SK-N-SH treated with all-trans-retinoic acid at 6 μM for 48 hours (cell line): ENCODE measurements around the gene RNF212B.

ENCODE experiments used
- ARNTL ChIP-seq: fragments of 450-650 bp; formaldehyde crosslinking; IDR thresholded peaks from 2 replicates; pipeline ENCODE4 v1.5.0; 2020; ENCODE audit warnings: low read depth, mild to moderate bottlenecking, moderate library complexity, borderline replicate concordance
- CREB5 ChIP-seq: fragments of 250-450 bp; sonication (Bioruptor Pico); IDR thresholded peaks from 2 replicates; pipeline ENCODE4 v1.5.1; 2020; ENCODE audit warnings: low read depth, mild to moderate bottlenecking, moderate library complexity
- ESRRG ChIP-seq: fragments of 250-450 bp; sonication (Bioruptor Pico); IDR thresholded peaks from 2 replicates; pipeline ENCODE4 v1.6.1; 2021; ENCODE audit warnings: mild to moderate bottlenecking
- SNAI2 ChIP-seq: fragments of 250-450 bp; sonication (Bioruptor Pico); IDR thresholded peaks from 2 replicates; pipeline ENCODE4 v1.5.0; 2020; ENCODE audit warnings: mild to moderate bottlenecking, moderate library complexity
- TCF4 ChIP-seq: fragments of 250-450 bp; sonication (Bioruptor Pico); IDR thresholded peaks from 2 replicates; pipeline ENCODE4 v1.8.0; 2021; ENCODE audit warnings: mild to moderate bottlenecking, moderate library complexity, borderline replicate concordance
- TOX ChIP-seq: fragments of 250-450 bp; sonication (Bioruptor Pico); IDR thresholded peaks from 2 replicates; pipeline ENCODE4 v1.8.0; 2021; ENCODE audit warnings: mild to moderate bottlenecking, moderate library complexity, borderline replicate concordance
- TSHZ2 ChIP-seq: fragments of 250-450 bp; sonication (Bioruptor Pico); IDR thresholded peaks from 2 replicates; pipeline ENCODE4 v1.5.0; 2020; ENCODE audit warnings: mild to moderate bottlenecking, moderate library complexity
- ZFP3 ChIP-seq: fragments of 250-450 bp; sonication (Bioruptor Pico); IDR thresholded peaks from 2 replicates; pipeline ENCODE4 v1.5.0; 2020; ENCODE audit warnings: mild to moderate bottlenecking, moderate library complexity
- ZFP30 ChIP-seq: fragments of 450-650 bp; formaldehyde crosslinking; IDR thresholded peaks from 2 replicates; pipeline ENCODE4 v1.5.0; 2022; ENCODE audit warnings: mild to moderate bottlenecking, moderate library complexity

- TF ChIP-seq TSHZ2 (no peak), ZFP30 (CRISPR knock-in tag) (no peak), ZFP3 (no peak), ARNTL (no peak), ESRRG (no peak), CREB5 (CRISPR knock-in tag) (no peak), TOX (CRISPR knock-in tag) (no peak), TCF4 (CRISPR knock-in tag) (no peak), SNAI2 (CRISPR knock-in tag) (no peak)
Observed at GRCh38 chr14:23252420-23253333, 14.9 kb downstream of the RNF212B start.
